Left lobe of liver (tissue), 2 donors: ENCODE results near the gene RGS16. TPM values are rescaled to one million over a fixed set of nuclear protein-coding genes. Genes with fewer than 3 reads are reported as not detected.

Experiments used
- ATAC-seq: fragments of 200-7000 bp; cut with Tn5 transposase; one replicate; pipeline ENCODE4 v1.9.1; 2020; ENCODE audit warnings: mild to moderate bottlenecking, moderate library complexity
- DNase-seq: peaks from one replicate; pipeline ENCODE4 v3.0.0-alpha.2; 2020; ENCODE audit warnings: low spot score
- total RNA-seq: library from RNA; stranded (reverse); gene quantifications from one replicate; pipeline ENCODE4 v1.2.1, GENCODE V29; 2021
- donor health status: DM: no; HTN: no; CAD: no; lungs with moderate emphysema.
- donor health status: DM: no; HTN: yes; CAD: no.

The RGS16 gene
- total RNA-seq, 1 donor from 2014 or later = 0.15 TPM

GRCh38 chr1:182630586-182630985 lies 26.4 kb upstream of the RGS16 start:
- no peak for DNase-seq
- no peak for ATAC-seq

- DNase-seq = no peak
- no peak for ATAC-seq
These were observed 25.4 kb upstream of the RGS16 start for GRCh38 chr1:182629499-182630096.

GRCh38 chr1:182629080-182629479 lies 24.9 kb upstream of the RGS16 start:
- ATAC-seq (no peak), DNase-seq (no peak)

- ATAC-seq (no peak), DNase-seq (no peak)
These were observed 24.5 kb upstream of the RGS16 start for GRCh38 chr1:182628657-182629056.

GRCh38 chr1:182627622-182628021 lies 23.4 kb upstream of the RGS16 start:
- no peak for DNase-seq
- ATAC-seq = no peak

- DNase-seq (no peak), ATAC-seq (peak; percentile 43)
These were observed 22.3 kb upstream of the RGS16 start for GRCh38 chr1:182626527-182626926.

GRCh38 chr1:182625719-182626504 lies 21.7 kb upstream of the RGS16 start:
- ATAC-seq (no peak), DNase-seq (no peak)

GRCh38 chr1:182625024-182625423 lies 20.8 kb upstream of the RGS16 start:
- ATAC-seq = no peak
- DNase-seq = no peak

- DNase-seq (no peak), ATAC-seq (no peak)
These were observed 20.4 kb upstream of the RGS16 start for GRCh38 chr1:182624577-182624976.

- ATAC-seq (no peak), DNase-seq (no peak)
These were observed 18.8 kb upstream of the RGS16 start for GRCh38 chr1:182622901-182623528.

GRCh38 chr1:182621906-182622305 lies 17.7 kb upstream of the RGS16 start:
- ATAC-seq = no peak
- no peak for DNase-seq

GRCh38 chr1:182620924-182621585 lies 16.9 kb upstream of the RGS16 start:
- no peak for ATAC-seq
- no peak for DNase-seq

GRCh38 chr1:182617734-182618351 lies 13.7 kb upstream of the RGS16 start:
- DNase-seq (no peak), ATAC-seq (no peak)

- no peak for DNase-seq
- no peak for ATAC-seq
These were observed 12.8 kb upstream of the RGS16 start for GRCh38 chr1:182617014-182617429.

- peak; percentile 85 for DNase-seq
- peak; percentile 78 for ATAC-seq
These were observed 12.2 kb upstream of the RGS16 start for GRCh38 chr1:182616130-182617013.

- no peak for DNase-seq
- peak; percentile 5 for ATAC-seq
These were observed 11.4 kb upstream of the RGS16 start for GRCh38 chr1:182615468-182616129.

- peak; percentile 83 for ATAC-seq
- DNase-seq = peak; percentile 75
These were observed 10.7 kb upstream of the RGS16 start for GRCh38 chr1:182614796-182615454.

GRCh38 chr1:182611787-182612186 lies 7.6 kb upstream of the RGS16 start:
- DNase-seq = no peak

GRCh38 chr1:182611326-182611725 lies 7.1 kb upstream of the RGS16 start:
- DNase-seq = no peak

More at GRCh38 chr1:182611787-182612186, 7.6 kb upstream of the RGS16 start:
- ATAC-seq = no peak

More at GRCh38 chr1:182611326-182611725, 7.1 kb upstream of the RGS16 start:
- no peak for ATAC-seq
